Osteocyte (in vitro differentiated cells): ENCODE measurements around the gene PLA2G7. TPM values are rescaled to one million over a fixed set of nuclear protein-coding genes. Genes with fewer than 3 reads are reported as not detected.
"Not testable (repeated sequence)": the region's sequence is repeated elsewhere in the genome, so short reads cannot be mapped to it uniquely, and the experiment has no call there.

Experiments
- DNase-seq: peaks from one replicate; pipeline ENCODE4 v3.0.0; 2021; ENCODE audit warnings: mixed read lengths; ENCODE audit not compliant: unreplicated experiment; ENCODE audit errors: extremely low spot score
- H3K27ac Mint-ChIP-seq: one replicate; pipeline ENCODE4 v1.8.0; 2021; ENCODE audit warnings: mild to moderate bottlenecking, mixed read lengths; ENCODE audit not compliant: unreplicated experiment
- H3K27me3 Mint-ChIP-seq: one replicate; pipeline ENCODE4 v1.8.0; 2021; ENCODE audit warnings: mixed read lengths; ENCODE audit not compliant: unreplicated experiment
- H3K36me3 Mint-ChIP-seq: one replicate; pipeline ENCODE4 v1.8.0; 2021; ENCODE audit warnings: mixed read lengths; ENCODE audit not compliant: unreplicated experiment
- H3K4me1 Mint-ChIP-seq: one replicate; pipeline ENCODE4 v1.8.0; 2021; ENCODE audit warnings: mixed read lengths; ENCODE audit not compliant: unreplicated experiment
- H3K4me3 Mint-ChIP-seq: one replicate; pipeline ENCODE4 v1.8.0; 2021; ENCODE audit warnings: mild to moderate bottlenecking, moderate library complexity, mixed read lengths; ENCODE audit not compliant: unreplicated experiment
- H3K9me3 Mint-ChIP-seq: one replicate; pipeline ENCODE4 v1.8.0; 2021; ENCODE audit warnings: mixed read lengths; ENCODE audit not compliant: unreplicated experiment
- CTCF ChIP-seq: fragments of 200-600 bp; sonication (generic); IDR thresholded peaks from 2 replicates; pipeline ENCODE4 v1.5.0; 2021; ENCODE audit warnings: antibody characterized with exemption, mild to moderate bottlenecking, moderate library complexity
- total RNA-seq: library from RNA; stranded (reverse); gene quantifications from 2 replicates; pipeline ENCODE4 v1.2.1, GENCODE V29; 2021

PLA2G7 gene
- total RNA-seq, 1 donor from 2014 or later: not detected

GRCh38 chr6:46776070-46776712 lies 41.0 kb upstream of the PLA2G7 start:
- no peak for TF ChIP-seq CTCF
- Mint-ChIP-seq H3K36me3 (no peaks in the 10 kb centered on the region), H3K27ac (no peak overlapping the region), H3K4me1 (no peaks in the 10 kb centered on the region), H3K27me3 (peaks cover 6% of the 10 kb centered on the region), H3K4me3 (no peak overlapping the region), H3K9me3 (no peaks in the 10 kb centered on the region)
- DNase-seq: no peak

GRCh38 chr6:46774736-46775135 lies 39.6 kb upstream of the PLA2G7 start:
- not testable (repeated sequence) for H3K4me1 Mint-ChIP-seq, H3K27me3 Mint-ChIP-seq, H3K36me3 Mint-ChIP-seq, DNase-seq, H3K9me3 Mint-ChIP-seq, H3K27ac Mint-ChIP-seq, H3K4me3 Mint-ChIP-seq

GRCh38 chr6:46773201-46773855 lies 38.2 kb upstream of the PLA2G7 start:
- Mint-ChIP-seq H3K27ac (no peak overlapping the region), H3K27me3 (peaks cover 2% of the 10 kb centered on the region), H3K36me3 (no peaks in the 10 kb centered on the region), H3K4me3 (no peak overlapping the region), H3K4me1 (no peaks in the 10 kb centered on the region), H3K9me3 (no peaks in the 10 kb centered on the region)
- TF ChIP-seq CTCF: no peak
- no peak for DNase-seq

GRCh38 chr6:46772762-46773161 lies 37.6 kb upstream of the PLA2G7 start:
- no peak overlapping the region for H3K4me3 Mint-ChIP-seq
- H3K36me3 Mint-ChIP-seq: no peaks in the 10 kb centered on the region
- no peak for TF ChIP-seq CTCF
- H3K4me1 Mint-ChIP-seq: no peaks in the 10 kb centered on the region
- no peak overlapping the region for H3K27ac Mint-ChIP-seq
- DNase-seq: no peak
- H3K9me3 Mint-ChIP-seq: no peaks in the 10 kb centered on the region
- H3K27me3 Mint-ChIP-seq: peaks cover 2% of the 10 kb centered on the region

GRCh38 chr6:46772016-46772415 lies 36.8 kb upstream of the PLA2G7 start:
- Mint-ChIP-seq H3K4me1 (no peaks in the 10 kb centered on the region), H3K4me3 (no peak overlapping the region), H3K27me3 (peaks cover 2% of the 10 kb centered on the region), H3K36me3 (no peaks in the 10 kb centered on the region), H3K9me3 (peaks cover 6% of the 10 kb centered on the region), H3K27ac (no peak overlapping the region)
- no peak for DNase-seq
- no peak for TF ChIP-seq CTCF
